K562 (cell line): ENCODE results near the gene MMAB. TPM values are rescaled to one million over a fixed set of nuclear protein-coding genes. Genes with fewer than 3 reads are reported as not detected.

Experiments used
- ATAC-seq: fragments of 200-7000 bp; cut with Tn5 transposase; 3 replicates; pipeline ENCODE4 v1.9.1; 2020; ENCODE audit warnings: moderate library complexity
- BruUV-seq: library from RNA; stranded (reverse); fragments of 400-500 nt; replicated peaks from 2 replicates; lab custom pipeline; 2021; lab: Mats Ljungman, UMichigan
- CTCF ChIA-PET: fragments of 300-600 bp; formaldehyde crosslinking; extraction: SDS; loops from one replicate; lab custom pipeline; 2021; ENCODE audit warnings: low intra/inter-chr PET ratio; lab: Yijun Ruan, JAX
- POLR2A ChIA-PET: fragments of 300-600, 350-650 bp; sonication (Branson Sonifier 250); formaldehyde crosslinking; extraction: SDS; loops from one replicate; lab custom pipeline; 2021; ENCODE audit warnings: antibody characterized with exemption, inconsistent platforms; lab: Yijun Ruan, JAX
- DNase-seq, 4 experiments: peaks; one replicate each; pipeline versions ENCODE4 v3.0.0 to v3.0.0-alpha.2; 2011 to 2018; ENCODE audit warnings: low spot score in 3 of 4, mixed read lengths in 3 of 4; ENCODE audit errors: extremely low read depth in 1 of 4
- FAIRE-seq: peaks from 2 replicates; lab custom pipeline; 2011; peaks lifted over from hg19 to GRCh38; lab: Jason Lieb, UNC
- H2AFZ ChIP-seq: 2 replicates; pipeline ENCODE4 v1.6.0; 2011; ENCODE audit warnings: low read depth, low read length, control low read depth, inconsistent platforms
- H3K27ac ChIP-seq: fragments of 200-600 bp; 3 replicates; pipeline ENCODE4 v1.8.0; 2011; ENCODE audit warnings: low read depth, mild to moderate bottlenecking, control low read depth, inconsistent platforms, low read length, moderate library complexity, mixed read lengths; ENCODE audit errors: extremely low read depth
- H3K27me3 ChIP-seq, 2 experiments: fragments of 300-600 bp in 1 of 2; 2 replicates in 1 of 2; 3 replicates in 1 of 2; pipeline versions ENCODE4 v1.6.0 to v1.8.0; 2011; ENCODE audit warnings: inconsistent platforms in 2 of 2, low read length in 2 of 2, mild to moderate bottlenecking in 1 of 2, mixed read lengths in 1 of 2, moderate library complexity in 1 of 2; ENCODE audit not compliant: control insufficient read depth in 2 of 2, insufficient read depth in 2 of 2
- H3K36me3 ChIP-seq: fragments of 300-600 bp; 3 replicates; pipeline ENCODE4 v1.8.0; 2011; ENCODE audit warnings: mild to moderate bottlenecking, low read length, inconsistent platforms; ENCODE audit not compliant: control insufficient read depth, insufficient read depth
- H3K4me1 ChIP-seq, 2 experiments: fragments of 200-600 bp in 1 of 2; replicated peaks in 1 of 2; 2 replicates in 1 of 2; 3 replicates in 1 of 2; pipeline versions ENCODE4 v1.5.1 to v1.8.0; 2011; ENCODE audit warnings: inconsistent platforms in 2 of 2, low read length in 2 of 2, mild to moderate bottlenecking in 1 of 2, mixed read lengths in 1 of 2, moderate library complexity in 1 of 2; ENCODE audit not compliant: control insufficient read depth in 2 of 2, insufficient read depth in 2 of 2
- H3K4me2 ChIP-seq: 2 replicates; pipeline ENCODE4 v1.6.1; 2011; ENCODE audit warnings: low read length, control low read depth, inconsistent platforms, mixed read lengths; ENCODE audit not compliant: insufficient read depth
- H3K4me3 ChIP-seq: fragments of 200-600 bp; sonication (generic), shearing (Covaris generic); 2 replicates; pipeline ENCODE4 v1.5.1; 2016; ENCODE audit warnings: control low read depth, inconsistent platforms
- H3K79me2 ChIP-seq: fragments of 200-600 bp; 3 replicates; pipeline ENCODE4 v1.8.0; 2011; ENCODE audit warnings: low read length, inconsistent platforms; ENCODE audit not compliant: control insufficient read depth, insufficient read depth
- H3K9ac ChIP-seq, 2 experiments: 2 replicates each; pipeline versions ENCODE4 v1.6.0 to v1.6.1; 2011; ENCODE audit warnings: low read depth in 2 of 2, low read length in 2 of 2, control low read depth in 1 of 2, inconsistent platforms in 1 of 2, mild to moderate bottlenecking in 1 of 2, mixed read lengths in 1 of 2; ENCODE audit not compliant: insufficient read depth in 1 of 2
- H3K9me1 ChIP-seq: one replicate; pipeline ENCODE4 v1.6.0; 2011; ENCODE audit warnings: inconsistent platforms, mild to moderate bottlenecking, low read length, moderate library complexity; ENCODE audit not compliant: control insufficient read depth, insufficient read depth
- H3K9me3 ChIP-seq: replicated peaks from 2 replicates; pipeline ENCODE4 v1.5.1; 2011; ENCODE audit warnings: low read depth, low read length, inconsistent platforms; ENCODE audit not compliant: control insufficient read depth, insufficient read depth
- H4K20me1 ChIP-seq: replicated peaks from 2 replicates; pipeline ENCODE4 v1.6.1; 2011; ENCODE audit warnings: low read length, inconsistent platforms, mixed read lengths; ENCODE audit not compliant: control insufficient read depth, insufficient read depth
- ATF6 ChIP-seq: sonication (generic); formaldehyde crosslinking; IDR thresholded peaks from 2 replicates; pipeline ENCODE4 v1.4.0; 2020; ENCODE audit warnings: mild to moderate bottlenecking, missing genetic modification reagents
- DACH1 ChIP-seq: fragments of 450-650 bp; IDR thresholded peaks from 2 replicates; pipeline ENCODE4 v1.6.1; 2018; ENCODE audit not compliant: partially characterized antibody
- HNRNPH1 ChIP-seq: fragments of 200-400 bp; formaldehyde crosslinking; optimal IDR thresholded peaks from 2 replicates; pipeline ENCODE3; 2017; ENCODE audit warnings: low read depth, mild to moderate bottlenecking, low read length, moderate library complexity
- SMAD4 ChIP-seq: fragments of 250-450 bp; sonication (Bioruptor Pico); conservative IDR thresholded peaks from 2 replicates; pipeline ENCODE4 v1.8.0; 2021; ENCODE audit warnings: inconsistent platforms, mild to moderate bottlenecking, moderate library complexity
- SMARCE1 ChIP-seq: fragments of 450-650 bp; IDR thresholded peaks from 2 replicates; pipeline ENCODE4 v1.7.1; 2016; ENCODE audit warnings: mild to moderate bottlenecking
- U2AF2 ChIP-seq: fragments of 200-400 bp; formaldehyde crosslinking; optimal IDR thresholded peaks from 2 replicates; pipeline ENCODE3; 2017; ENCODE audit warnings: low read depth, mild to moderate bottlenecking, low read length
- ZNF449 ChIP-seq: fragments of 250-450 bp; sonication (Bioruptor Pico); IDR thresholded peaks from 2 replicates; pipeline ENCODE4 v1.8.0; 2022; ENCODE audit warnings: moderate library complexity, mild to moderate bottlenecking, inconsistent platforms
- ZNF766 ChIP-seq: fragments of 200-800 bp; sonication (Bioruptor generic); conservative IDR thresholded peaks from 2 replicates; pipeline ENCODE4 v1.6.1; 2016; ENCODE audit warnings: missing genetic modification characterization, missing compliant biosample characterization
- WGBS: fragments of 100-300 bp; shearing (Covaris generic); methylation state at CpG from one replicate; pipeline ENCODE4 v1.1.6; 2016; ENCODE audit warnings: low coverage, mixed read lengths; ENCODE audit not compliant: insufficient coverage; ENCODE audit errors: missing lambda C conversion rate; 5-methylcytosine and 5-hydroxymethylcytosine counted together
- in situ Hi-C: fragments of 300-500 bp; cut with MboI; formaldehyde crosslinking; loops from 4 replicates; pipeline ENCODE4 v1.15.0; 2018; ENCODE audit warnings: inconsistent platforms, mixed read lengths
- intact Hi-C: fragments of 100-400 bp; cut with micrococcal nuclease; formaldehyde crosslinking; loops from 2 replicates; pipeline ENCODE4 v1.14.2; 2022
- polyA plus RNA-seq, 8 experiments: library from polyadenylated mRNA; depleted of rRNA in 4 of 8; stranded (reverse) in 5 of 8; unstranded in 3 of 8; fragments of >200 nt; fragmentation: Nextera tagmentation in 2 of 8; fragmentation: Illumina TruSeq in 1 of 8; extraction: Ambion mirVana in 2 of 8; extraction: Trizol in 1 of 8; gene quantifications; 2 replicates each; pipeline versions ENCODE4 v1.2.1 to v1.2.3, GENCODE V29; 2011 to 2014; ENCODE audit warnings: inconsistent platforms in 1 of 8, missing spikeins in 1 of 8
- total RNA-seq, 7 experiments: library from RNA; depleted of rRNA in 6 of 7; stranded (reverse); fragments of >200 nt in 6 of 7; fragmentation: Illumina TruSeq in 2 of 7; extraction: Trizol in 2 of 7; gene quantifications; 2 replicates each; pipeline versions ENCODE4 v1.2.1 to v1.2.3, GENCODE V29; 2011 to 2021; ENCODE audit warnings: low replicate concordance in 1 of 7

Gene MMAB
- total and polyA plus RNA-seq, 9 of the 15 experiments (the other 6 are each of a cell fraction or from before 2014, with no cell fraction given): 9.5 to 76.1 (median 46.2) TPM

- CTCF ChIA-PET: no interaction called here
- peak; percentile 15 for FAIRE-seq
Observed at GRCh38 chr12:109525279-109525585, 48.1 kb downstream of the MMAB start.

More at GRCh38 chr12:109525279-109525585, 48.1 kb downstream of the MMAB start:
- no peaks in the 10 kb centered on the region for H3K9me1 ChIP-seq
- H2AFZ ChIP-seq: no peak overlapping the region
- intact Hi-C loops (no loop called here), in situ Hi-C loops (no loop called here)
- H3K79me2 ChIP-seq: no peaks in the 10 kb centered on the region
- no peaks in the 10 kb centered on the region for H3K4me1 ChIP-seq
- H3K27me3 ChIP-seq: no peaks in the 10 kb centered on the region
- POLR2A ChIA-PET: interaction anchor here (0.7 to 1.8 kb wide), 2 partner anchors 9 to 38 kb away, joined by 3 to 11 read pairs; no protein-coding TSS in a partner anchor
- TF ChIP-seq SMARCE1: no peak
- TF ChIP-seq SMAD4 (CRISPR knock-in tag): no peak
- no peak for TF ChIP-seq U2AF2
- no peak for TF ChIP-seq ZNF766
- no peak for TF ChIP-seq ZNF449 (CRISPR knock-in tag)
- TF ChIP-seq ATF6: no peak
- TF ChIP-seq HNRNPH1: no peak
- TF ChIP-seq DACH1: no peak
- H3K4me3 ChIP-seq: no peak overlapping the region
- H3K4me2 ChIP-seq: no peak overlapping the region
- no peak for DNase-seq
- peak overlapping the region in 1 of 2 experiments; percentile 61; a peak in 1 of 4 replicates for H3K9ac ChIP-seq
- H3K36me3 ChIP-seq: peaks cover 28% of the 10 kb centered on the region; the same call in 2 of the 3 replicates
- H3K27ac ChIP-seq: no peak overlapping the region
- no peaks in the 10 kb centered on the region for H4K20me1 ChIP-seq
- no peak for ATAC-seq
- BruUV-seq: no TSS peak
- H3K9me3 ChIP-seq: no peaks in the 10 kb centered on the region
- 92% methylated on average over 3 of the region's 3 CpGs for WGBS
